Transverse colon (tissue), 4 donors: ENCODE data around the gene TBX5. TPM values are rescaled to one million over a fixed set of nuclear protein-coding genes. Genes with fewer than 3 reads are reported as not detected.

ENCODE experiments used
- DNase-seq: peaks from one replicate; pipeline ENCODE4 v3.0.0-alpha.2; 2019
- H3K27ac ChIP-seq, 4 donors: fragments of 200-600 bp; sonication (generic); 2 replicates each; pipeline ENCODE4 v1.5.1; 2016 to 2018; ENCODE audit warnings: inconsistent platforms in 4 of 4
- H3K27me3 ChIP-seq: fragments of 200-600 bp; sonication (generic); 2 replicates; pipeline ENCODE4 v1.5.1; 2017; ENCODE audit warnings: inconsistent platforms
- H3K36me3 ChIP-seq, 4 donors: fragments of 200-600 bp; sonication (generic); 2 replicates each; pipeline ENCODE4 v1.5.1; 2017 to 2019; ENCODE audit warnings: inconsistent platforms in 4 of 4
- H3K4me1 ChIP-seq, 4 donors: fragments of 200-600 bp; sonication (generic); 2 replicates each; pipeline ENCODE4 v1.5.1; 2017 to 2020; ENCODE audit warnings: inconsistent platforms in 4 of 4
- H3K4me3 ChIP-seq, 4 donors: fragments of 200-600 bp; sonication (generic); 1 replicate in 1 of 4; 2 replicates in 3 of 4; pipeline versions ENCODE4 v1.5.1 to v1.6.1; 2017 to 2019; ENCODE audit warnings: inconsistent platforms in 4 of 4
- H3K9me3 ChIP-seq, 2 donors: fragments of 200-600 bp; sonication (generic); 2 replicates each; pipeline ENCODE4 v1.5.1; 2017 to 2019; ENCODE audit warnings: inconsistent platforms in 2 of 2
- CTCF ChIP-seq, 5 experiments: fragments of 200-600 bp in 3 of 5; fragments of 450-650 bp in 2 of 5; sonication (generic) in 3 of 5; IDR thresholded peaks; 1 replicate in 2 of 5; 2 replicates in 3 of 5; pipeline ENCODE4 v1.5.1; 2016 to 2017; ENCODE audit warnings: antibody characterized with exemption in 5 of 5, inconsistent platforms in 3 of 5, mild to moderate bottlenecking in 2 of 5, moderate library complexity in 1 of 5
- EP300 ChIP-seq: sonication (generic); formaldehyde crosslinking; IDR thresholded peaks from one replicate; pipeline ENCODE4 v1.6.1; 2017; ENCODE audit warnings: antibody characterized with exemption, low read depth
- POLR2A ChIP-seq: fragments of 450-650 bp; IDR thresholded peaks from one replicate; pipeline ENCODE4 v1.6.1; 2016; ENCODE audit warnings: antibody characterized with exemption, mild to moderate bottlenecking, moderate library complexity
- POLR2AphosphoS5 ChIP-seq, 3 donors: sonication (generic); formaldehyde crosslinking; IDR thresholded peaks; one replicate each; pipeline ENCODE4 v1.6.1; 2016; ENCODE audit warnings: antibody characterized with exemption in 3 of 3
- WGBS, 2 donors: methylation state at CpG; one replicate each; pipeline ENCODE4 v1.1.5; 2018; ENCODE audit warnings: low coverage in 1 of 2; 5-methylcytosine and 5-hydroxymethylcytosine counted together
- in situ Hi-C, 4 donors: fragments of 200-750 bp; cut with MboI; loops; one replicate each; pipeline versions ENCODE4 v1.15.0 to v1.15.1; 2017; ENCODE audit warnings: low sequenced_read_pairs in 3 of 4, low pct_ligation_motif_present in 1 of 4, low pct_unique_long_range_greater_than_20kb in 1 of 4
- intact Hi-C: fragments of 100-400 bp; cut with DNase I; formaldehyde crosslinking; loops from one replicate; pipeline ENCODE4 v1.15.1; 2023; ENCODE audit warnings: low total_unique reads
- total RNA-seq, 4 donors: library from RNA; depleted of rRNA; stranded (reverse); fragments of >200 nt; gene quantifications; one replicate each; pipeline ENCODE4 v1.1.0, GENCODE V29; 2016

The TBX5 gene
- total RNA-seq, 4 donors from 2014 or later: not detected

GRCh38 chr12:114434341-114434740 is 28.4 kb upstream of the TBX5 start:
- DNase-seq: no peak
- TF ChIP-seq POLR2A (no peak), POLR2AphosphoS5 (IDR thresholded peaks at IDR 0.05) (no peak), CTCF (IDR thresholded peaks at IDR 0.05) (no peak), EP300 (no peak)
- in situ Hi-C loops (no loop called here), intact Hi-C loops (no loop called here)
- WGBS, 2 donors: 52 to 69% methylated on average over 3 of the region's 3 CpGs
- Histone ChIP-seq H3K27me3 (peaks cover 71% of the 10 kb centered on the region), H3K4me1 (no peaks in the 10 kb centered on the region), H3K27ac (no peak overlapping the region), H3K4me3 (no peak overlapping the region), H3K9me3 (no peaks in the 10 kb centered on the region), H3K36me3 (no peaks in the 10 kb centered on the region)

- TF ChIP-seq POLR2AphosphoS5 (IDR thresholded peaks at IDR 0.05) (no peak), EP300 (no peak), POLR2A (no peak), CTCF (IDR thresholded peaks at IDR 0.05) (no peak)
- WGBS, 2 donors: 33 to 50% methylated on average over 1 of the region's 1 CpG
- Histone ChIP-seq H3K9me3 (no peaks in the 10 kb centered on the region), H3K4me3 (no peak overlapping the region), H3K27me3 (peaks cover 50% of the 10 kb centered on the region), H3K4me1 (no peaks in the 10 kb centered on the region), H3K27ac (no peak overlapping the region), H3K36me3 (no peaks in the 10 kb centered on the region)
- intact Hi-C loops: no loop called here
- no peak for DNase-seq
- in situ Hi-C loops: no loop called here
Measured at GRCh38 chr12:114431902-114432301, 26.0 kb upstream of the TBX5 start.

- no peak overlapping the region for H3K27ac ChIP-seq
- intact Hi-C loops (no loop called here), in situ Hi-C loops (no loop called here)
- no peak overlapping the region for H3K4me3 ChIP-seq
- DNase-seq: no peak
- H3K27me3 ChIP-seq: peaks cover 42% of the 10 kb centered on the region
- H3K36me3 ChIP-seq: no peaks in the 10 kb centered on the region
- no peaks in the 10 kb centered on the region for H3K9me3 ChIP-seq
- no peaks in the 10 kb centered on the region for H3K4me1 ChIP-seq
- TF ChIP-seq EP300 (no peak), POLR2A (no peak), CTCF (IDR thresholded peaks at IDR 0.05) (no peak), POLR2AphosphoS5 (IDR thresholded peaks at IDR 0.05) (no peak)
- 0 to 46% methylated on average over 1 to 4 of the region's 4 CpGs for WGBS, 2 donors
Measured at GRCh38 chr12:114430306-114430705, 24.4 kb upstream of the TBX5 start.

GRCh38 chr12:114425031-114425626 is 19.2 kb upstream of the TBX5 start:
- TF ChIP-seq POLR2AphosphoS5 (IDR thresholded peaks at IDR 0.05) (no peak), CTCF (IDR thresholded peaks at IDR 0.05) (no peak), EP300 (no peak), POLR2A (no peak)
- Histone ChIP-seq H3K4me3 (no peak overlapping the region), H3K9me3 (no peaks in the 10 kb centered on the region), H3K27me3 (peaks cover 39% of the 10 kb centered on the region), H3K4me1 (no peaks in the 10 kb centered on the region), H3K27ac (no peak overlapping the region), H3K36me3 (no peaks in the 10 kb centered on the region)
- 50 to 70% methylated on average over 2 to 3 of the region's 3 CpGs for WGBS, 2 donors
- no peak for DNase-seq
- intact Hi-C loops (loop anchor here (5.0 kb wide), 1 partner anchor 758 kb away; no protein-coding TSS in a partner anchor), in situ Hi-C loops (no loop called here)
